ENCODE data around the gene SMURF1.
"Not testable (repeated sequence)": the region's sequence is repeated elsewhere in the genome, so short reads cannot be mapped to it uniquely, and the experiment has no call there.

The SMURF1 gene

DNA sequence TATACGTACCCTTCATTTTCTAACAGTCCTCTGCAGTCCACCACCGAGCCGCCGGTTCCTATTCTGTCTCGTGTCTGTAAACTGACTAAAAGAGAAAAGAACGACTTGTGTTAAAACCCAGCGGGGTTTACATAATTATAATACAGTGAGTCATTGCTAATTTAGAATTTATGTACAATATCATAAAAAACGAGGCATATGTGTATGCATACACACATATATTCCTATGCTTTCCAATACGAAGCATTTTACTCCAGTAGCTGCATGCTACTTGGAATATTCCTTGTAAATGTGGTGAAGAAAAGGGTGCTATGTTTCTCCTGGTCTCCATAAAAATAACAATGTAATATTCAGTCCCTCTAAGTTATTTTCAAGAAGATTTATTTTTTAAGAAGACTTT is 89.1 kb downstream of the SMURF1 start:
- DNase-seq (ENCODE audit: low read depth in 2 of 2): no peak

DNA sequence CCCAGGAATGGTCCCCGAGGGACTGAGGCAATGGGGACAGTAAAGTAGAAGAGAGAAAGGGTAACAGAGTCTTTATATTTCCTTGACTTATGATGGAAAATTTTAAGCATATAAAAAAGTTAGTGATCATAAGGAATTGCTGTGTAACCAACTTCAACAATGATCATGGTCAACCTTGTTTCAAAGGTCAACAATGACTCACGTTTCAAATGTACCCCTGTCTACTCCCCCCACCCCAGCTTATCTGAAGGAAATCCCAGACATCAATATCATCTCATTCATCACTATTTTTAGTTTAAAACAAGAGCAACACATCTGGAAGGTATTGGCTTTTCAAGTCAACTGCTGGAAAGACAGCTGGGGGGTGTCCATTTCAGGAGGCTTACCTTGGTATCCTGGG is 92.9 kb downstream of the SMURF1 start:
- no peak for DNase-seq (ENCODE audit: low read depth in 2 of 2)

DNA sequence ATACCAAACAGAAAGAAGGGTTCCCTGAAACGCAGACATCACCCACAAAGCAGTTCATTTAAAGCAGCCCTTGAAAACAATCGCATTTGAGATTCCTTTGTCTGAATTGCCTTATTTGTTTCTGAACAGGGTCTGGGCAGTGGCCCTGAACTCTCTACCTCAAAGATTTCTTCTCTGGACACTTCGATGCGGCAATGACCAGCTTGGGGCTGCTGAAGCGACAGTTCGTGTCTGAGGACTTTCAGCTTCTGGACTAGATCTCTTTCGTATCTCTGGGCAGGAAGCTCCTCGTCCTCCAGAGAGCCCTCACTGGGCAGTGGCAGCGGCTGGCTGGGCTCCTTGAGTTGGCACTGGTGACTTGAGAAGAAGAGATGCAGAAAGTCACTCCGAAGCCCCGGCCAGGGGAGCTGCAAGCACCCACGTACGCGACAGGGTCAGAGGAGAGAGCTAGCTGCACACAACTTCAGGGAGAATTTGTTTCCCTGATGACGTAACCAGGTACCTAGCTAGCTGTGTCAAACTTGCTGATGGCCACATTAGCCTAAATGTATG is 96.3 kb downstream of the SMURF1 start:
- no peak for DNase-seq (ENCODE audit: low read depth in 2 of 2)

DNA sequence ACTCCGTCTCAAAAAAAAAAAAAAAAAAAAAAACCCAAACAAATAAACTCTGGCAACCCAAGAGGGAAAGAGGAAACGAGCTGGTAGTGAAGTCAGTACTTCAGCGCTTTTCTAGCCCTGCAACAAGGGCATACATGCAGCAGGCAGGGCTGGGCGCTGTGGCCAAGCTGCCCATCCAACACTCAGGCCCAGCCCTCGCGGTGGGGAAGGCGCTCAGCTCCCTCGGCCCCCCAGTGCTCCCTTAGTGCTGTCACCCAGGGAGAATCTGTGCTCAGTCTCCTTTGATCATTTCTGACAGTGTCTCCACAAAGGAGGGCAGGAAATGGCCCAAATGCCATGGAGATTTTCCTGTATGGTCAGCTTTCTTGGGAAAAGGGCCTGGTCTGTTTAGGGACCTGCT is 97.2 kb downstream of the SMURF1 start:
- DNase-seq (ENCODE audit: low read depth in 2 of 2): no peak

DNA sequence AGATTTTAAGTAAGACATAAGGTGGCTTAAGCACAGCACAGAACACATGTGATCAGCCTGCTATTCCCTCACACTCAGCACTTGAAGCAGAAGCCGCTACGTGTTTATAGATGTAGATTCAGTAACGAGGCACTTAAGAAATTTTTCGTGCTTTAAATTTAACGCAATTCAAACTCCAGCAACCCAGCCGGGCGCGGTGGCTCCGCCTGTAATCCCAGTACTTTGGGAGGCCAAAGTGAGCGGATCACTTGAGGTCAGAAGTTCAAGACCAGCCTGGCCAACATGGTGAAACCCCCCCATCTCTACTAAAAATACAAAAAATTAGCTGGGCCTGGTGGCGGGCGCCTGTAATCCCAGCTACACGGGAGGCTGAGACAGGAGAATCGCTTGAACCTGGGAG is 97.6 kb downstream of the SMURF1 start:
- DNase-seq (ENCODE audit: low read depth in 2 of 2): not testable (repeated sequence)

DNA sequence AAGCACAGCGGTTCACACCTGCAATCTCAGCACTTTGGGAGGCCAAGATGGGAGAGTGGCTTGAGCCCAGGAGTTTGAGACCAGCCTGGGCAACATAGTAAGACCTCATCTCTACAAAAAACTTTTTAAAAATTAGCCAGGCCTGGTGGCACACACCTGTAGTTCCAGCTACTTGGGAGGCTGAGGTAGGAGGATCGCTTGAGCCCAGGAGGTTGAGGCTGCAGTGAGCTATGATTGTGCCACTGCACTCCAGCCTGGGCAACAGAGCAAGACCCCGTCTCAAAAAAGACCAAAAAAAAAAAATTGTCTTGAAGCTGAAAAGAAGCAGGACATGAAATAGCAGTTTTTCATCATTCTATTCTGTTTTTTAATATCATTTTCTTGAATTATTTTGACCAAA is 99.0 kb downstream of the SMURF1 start:
- DNase-seq (ENCODE audit: low read depth in 2 of 2): not testable (repeated sequence)

DNA sequence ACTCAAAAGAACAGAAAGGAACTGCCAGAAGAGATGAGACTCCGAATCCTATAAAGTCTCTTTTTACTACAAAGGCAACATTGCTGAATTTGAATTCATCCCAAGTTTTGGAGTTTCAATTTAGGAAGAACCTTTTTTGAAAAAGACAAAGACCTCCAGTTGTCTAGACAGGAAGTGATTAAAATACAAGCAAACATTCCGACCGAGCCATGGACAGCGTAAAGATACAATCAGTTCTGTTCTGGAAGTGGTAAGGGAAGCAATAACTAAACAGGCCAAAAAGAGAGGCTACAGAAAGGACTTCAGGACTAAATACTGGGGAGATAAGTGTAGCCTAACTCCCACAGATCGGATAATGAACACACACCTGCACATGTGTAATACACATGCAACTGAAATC is 101.0 kb downstream of the SMURF1 start:
- no peak for DNase-seq (ENCODE audit: low read depth in 2 of 2)

DNA sequence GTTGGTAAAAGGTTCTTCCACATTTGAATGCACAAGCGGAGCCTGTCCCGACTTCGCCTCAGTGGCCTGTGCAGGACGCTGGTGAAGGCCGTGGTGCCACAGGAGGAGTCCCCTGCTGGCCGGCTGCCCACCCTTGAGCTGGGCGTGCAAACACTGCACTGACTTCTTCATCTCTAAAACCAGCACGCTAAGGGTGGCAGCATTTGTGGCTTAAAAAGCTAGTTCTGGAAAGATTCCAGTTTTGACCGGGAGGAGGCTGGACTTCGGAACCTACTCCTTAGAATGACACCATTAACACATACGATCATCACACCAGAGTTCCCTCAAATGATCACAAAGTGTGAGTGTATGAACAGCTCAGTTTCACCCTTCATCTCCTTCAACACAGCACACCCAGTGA is 102.4 kb downstream of the SMURF1 start:
- no peak for DNase-seq (ENCODE audit: low read depth in 2 of 2)

DNA sequence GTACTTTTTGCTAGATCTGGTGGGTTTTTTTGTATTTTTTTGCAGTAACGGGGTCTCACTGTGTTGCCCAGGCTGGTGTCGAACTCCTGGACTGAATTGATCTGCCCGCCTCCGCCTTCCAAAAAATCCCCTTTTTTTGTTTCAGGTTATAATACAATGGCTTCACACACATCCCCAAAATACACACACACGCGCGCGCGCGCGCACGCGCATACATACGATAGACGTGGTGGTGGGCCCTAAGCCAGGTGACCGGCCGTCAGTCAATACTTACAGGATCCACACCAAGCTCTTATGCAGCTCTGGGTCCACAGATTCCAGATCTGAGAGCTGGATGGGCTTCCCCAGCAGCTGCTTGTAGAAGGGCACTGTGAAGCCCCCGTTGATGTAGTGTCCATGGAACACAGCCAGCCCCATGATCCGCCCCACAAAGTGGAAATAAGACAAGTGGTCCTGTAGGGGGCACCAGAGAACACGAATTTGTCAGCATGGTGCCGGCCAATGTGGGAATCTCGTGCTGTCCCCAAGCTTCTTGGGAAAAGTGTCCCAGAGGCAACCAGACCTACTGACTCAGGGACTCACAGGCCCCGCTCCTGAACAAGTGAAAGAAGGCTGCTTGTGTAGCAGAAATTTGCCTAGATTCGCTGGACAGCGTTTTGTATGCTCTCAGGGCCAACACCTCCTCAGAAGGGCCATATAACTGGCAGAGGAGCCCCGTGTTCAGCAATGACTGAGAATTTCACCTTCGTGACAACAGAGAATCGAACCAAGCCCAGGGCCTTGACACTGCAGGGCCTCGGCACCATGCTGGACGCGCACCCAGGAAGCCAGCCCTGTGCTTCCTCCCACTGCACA is 103.6 kb downstream of the SMURF1 start:
- DNase-seq (ENCODE audit: low read depth in 2 of 2): peak; percentile 36 to 55

DNA sequence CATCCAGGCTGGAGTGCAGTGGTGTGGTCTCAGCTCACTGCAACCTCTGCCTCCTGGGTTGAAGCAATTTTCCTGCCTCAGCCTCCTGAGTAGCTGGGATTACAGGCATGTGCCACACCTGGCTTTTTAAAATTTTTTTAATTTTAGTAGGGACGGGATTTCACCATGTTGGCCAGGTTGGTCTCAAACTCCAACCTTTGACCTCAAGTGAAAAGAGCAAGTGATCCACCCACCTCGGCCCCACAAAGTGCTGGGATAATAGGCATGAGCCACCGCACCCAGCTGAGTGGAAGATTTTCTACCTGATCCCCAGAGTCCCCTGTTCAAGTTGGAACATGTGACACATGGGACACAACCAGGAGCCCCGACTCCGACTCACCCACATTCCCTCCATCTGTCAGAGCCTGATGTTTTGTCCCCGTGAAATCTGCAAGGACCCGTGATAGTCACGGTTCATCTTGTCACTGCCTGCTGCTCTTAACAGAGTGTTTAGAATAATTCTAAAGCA is 104.5 kb downstream of the SMURF1 start:
- no peak for DNase-seq (ENCODE audit: low read depth in 2 of 2)

DNA sequence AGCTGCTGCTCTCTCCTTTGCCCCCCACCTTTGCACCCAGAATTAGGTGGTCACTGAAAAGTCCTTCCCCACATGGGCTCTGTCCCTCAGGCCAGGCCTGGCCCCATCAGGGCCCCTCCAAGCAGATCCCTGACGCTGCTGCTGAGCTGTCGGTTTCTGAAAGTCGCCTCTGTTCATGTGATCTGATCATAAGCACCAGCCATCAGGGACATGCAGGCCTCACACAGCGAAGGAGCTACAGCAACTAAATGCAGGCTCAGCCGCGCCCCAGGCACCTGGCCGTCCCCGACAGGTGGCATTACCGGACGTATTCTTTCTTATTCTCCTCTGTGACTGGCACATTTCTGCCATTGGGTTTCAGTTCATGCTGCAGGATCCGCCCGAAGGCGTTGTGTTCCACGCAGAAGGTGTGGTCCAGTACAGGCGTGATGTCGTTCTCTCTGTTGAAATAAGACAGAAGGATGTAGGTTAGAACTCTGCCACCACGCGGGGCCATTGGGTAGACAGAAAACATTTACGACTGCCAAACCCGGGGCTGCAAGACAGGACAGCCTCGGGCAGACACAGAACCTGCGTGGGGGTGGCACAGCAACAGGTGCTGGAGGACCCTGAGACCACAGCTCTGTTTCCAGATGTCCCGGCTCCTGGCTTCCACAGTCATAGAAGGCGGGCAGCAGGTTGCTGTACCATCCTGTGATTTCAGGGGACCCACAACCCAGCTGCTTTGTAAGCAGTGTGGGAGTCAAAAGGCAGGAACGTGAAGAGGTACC is 105.6 kb downstream of the SMURF1 start:
- no peak for DNase-seq (ENCODE audit: low read depth in 2 of 2)

DNA sequence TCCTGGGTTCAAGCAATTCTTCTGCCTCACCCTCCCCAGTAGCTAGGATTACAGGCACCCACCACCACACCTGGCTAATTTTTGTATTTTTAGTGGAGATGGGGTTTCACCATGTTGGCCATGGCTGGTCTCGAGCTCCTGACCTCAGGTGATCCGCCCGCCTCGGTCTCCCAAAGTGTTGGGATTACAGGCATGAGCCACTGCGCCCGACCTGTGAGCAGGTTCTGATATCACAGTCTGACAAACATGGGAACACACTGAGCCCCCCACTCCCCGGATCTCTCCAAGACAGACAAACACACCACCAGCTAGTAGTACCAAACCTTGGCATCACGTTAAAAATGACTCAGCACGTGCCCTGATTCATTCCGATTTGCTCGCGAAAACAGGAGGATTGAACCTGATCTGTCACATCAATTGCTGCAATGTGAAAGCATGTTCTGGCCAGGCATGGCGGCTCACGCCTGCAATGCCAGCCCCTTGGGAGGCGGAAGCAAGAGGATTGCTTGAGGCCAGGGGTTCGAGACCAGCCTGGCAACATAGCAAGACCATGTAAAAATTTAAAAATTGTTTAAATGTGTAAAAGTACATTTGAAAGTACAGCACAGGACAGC is 106.5 kb downstream of the SMURF1 start:
- DNase-seq (ENCODE audit: low read depth in 2 of 2): no peak

DNA sequence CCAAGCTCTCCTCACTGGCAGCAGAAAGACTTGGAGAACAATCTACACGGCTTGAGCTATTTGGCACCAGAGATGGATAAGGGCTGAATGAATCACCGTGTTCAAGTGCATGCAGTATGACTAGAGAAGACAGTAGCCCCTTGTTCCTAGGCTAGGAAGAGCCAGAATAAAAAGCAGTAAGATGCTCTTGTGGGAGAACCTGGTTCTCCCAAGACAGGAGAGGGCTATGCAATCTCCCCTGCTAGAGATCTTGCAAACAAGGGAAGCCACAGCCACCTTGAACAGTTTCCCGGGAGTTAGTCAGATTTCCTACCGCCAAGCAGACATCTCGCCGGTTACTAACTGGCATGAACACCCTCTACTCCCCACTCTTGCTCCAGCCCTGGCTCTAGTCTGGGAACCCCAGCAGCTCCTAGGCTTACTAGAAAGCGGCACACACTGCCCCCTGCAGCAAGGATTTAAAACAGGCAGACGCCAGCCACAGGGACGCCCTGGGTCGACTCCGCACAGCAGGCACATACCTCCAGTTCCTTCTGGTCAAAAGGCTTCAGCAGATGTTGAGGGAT is 107.3 kb downstream of the SMURF1 start:
- no peak for DNase-seq (ENCODE audit: low read depth in 2 of 2)

DNA sequence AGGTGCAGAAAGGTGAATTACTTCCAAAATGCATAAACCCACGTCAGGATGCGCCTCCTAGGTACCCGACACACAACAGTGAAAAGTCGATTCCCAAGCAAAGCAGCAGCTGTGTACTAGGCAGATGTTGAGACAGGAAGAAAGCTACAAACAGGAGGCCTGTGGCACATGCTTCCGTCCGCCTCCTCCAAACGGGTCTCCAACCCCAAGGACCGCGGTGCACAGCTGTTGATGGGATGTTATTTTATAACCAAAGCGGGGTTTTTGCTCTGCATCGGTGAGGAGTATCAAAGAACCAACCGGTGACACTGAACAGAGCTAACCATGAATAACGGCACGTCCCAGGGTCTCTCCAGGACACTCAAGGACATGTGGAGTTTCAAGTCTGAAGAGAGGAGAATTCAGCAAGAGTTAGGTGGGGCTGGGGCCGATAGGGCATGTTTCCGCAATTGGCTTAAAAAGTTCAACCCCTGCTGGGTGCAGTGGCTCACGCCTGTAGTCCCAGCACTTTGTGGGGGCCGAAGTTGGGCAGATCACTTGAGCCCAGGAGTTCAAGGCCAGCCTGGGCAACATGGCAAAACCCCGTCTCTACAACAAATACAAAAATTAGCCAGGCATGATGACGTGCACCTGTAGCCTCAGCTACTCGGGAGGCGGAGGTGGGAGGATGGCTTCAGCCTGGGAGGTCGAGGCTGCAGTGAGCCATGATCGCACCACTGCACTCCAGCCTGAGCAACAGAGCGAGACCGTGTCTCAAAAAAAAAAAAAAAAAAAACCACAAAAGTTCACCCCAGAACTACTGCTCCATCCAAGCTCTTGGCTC is 108.0 kb downstream of the SMURF1 start:
- DNase-seq (ENCODE audit: low read depth in 2 of 2): no peak

DNA sequence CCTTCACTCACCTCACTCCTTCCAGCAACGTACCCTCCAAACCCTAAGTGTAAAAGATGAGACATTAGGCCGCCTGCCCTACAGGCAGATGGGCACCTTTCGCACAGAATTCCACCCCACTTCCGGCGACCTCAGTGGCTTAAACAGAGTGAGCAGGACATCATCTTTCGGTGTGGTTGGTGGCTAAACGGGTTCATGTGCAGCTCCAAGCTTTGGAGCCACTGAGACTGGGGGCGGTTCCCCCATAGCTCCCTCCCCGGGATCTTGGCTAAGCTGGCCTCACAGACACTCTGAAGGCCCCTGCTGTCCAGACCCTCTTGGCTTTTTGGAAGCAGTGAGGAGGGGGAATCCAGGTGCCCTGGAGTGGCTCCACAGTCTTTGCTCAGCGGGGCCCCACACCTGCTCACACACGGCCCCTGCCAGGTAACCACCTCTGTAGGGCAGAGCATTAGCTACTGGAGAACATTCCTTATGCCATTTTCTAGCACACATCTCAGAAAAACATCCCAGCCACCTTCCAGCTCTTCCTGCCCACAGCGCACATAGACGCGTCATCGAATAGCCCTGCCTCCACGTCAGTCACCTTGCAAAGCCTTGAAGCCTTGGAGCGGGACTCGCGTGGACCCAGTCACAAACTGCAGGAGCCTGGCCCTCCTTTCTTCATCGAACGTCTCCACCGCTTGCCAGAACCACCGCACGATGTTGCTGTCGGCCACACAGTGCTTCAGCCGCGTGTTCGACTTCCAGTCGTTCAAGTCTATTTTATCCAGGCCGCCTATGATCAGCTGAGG is 108.8 kb downstream of the SMURF1 start:
- no peak for DNase-seq (ENCODE audit: low read depth in 2 of 2)

DNA sequence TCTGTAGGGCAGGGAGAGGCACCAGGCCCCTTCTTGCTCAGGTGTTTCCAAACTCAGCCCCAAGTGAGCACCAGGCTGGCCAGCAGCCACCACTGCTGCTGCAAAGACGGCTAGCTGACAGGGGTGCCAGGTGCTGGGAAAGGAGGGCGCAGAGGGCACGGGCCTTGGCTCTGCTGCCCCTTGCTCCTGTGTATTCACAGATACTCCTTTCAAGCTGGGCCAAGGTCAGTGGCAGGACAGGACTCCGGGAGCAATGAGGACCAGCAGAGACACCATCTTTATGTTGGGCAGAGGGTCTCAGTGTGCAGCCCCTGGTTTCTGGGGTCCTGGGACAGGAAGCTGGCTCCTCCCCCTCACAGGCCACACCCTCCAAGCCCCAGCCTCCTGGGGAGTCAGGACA is 110.1 kb downstream of the SMURF1 start:
- no peak for DNase-seq (ENCODE audit: low read depth in 2 of 2)

DNA sequence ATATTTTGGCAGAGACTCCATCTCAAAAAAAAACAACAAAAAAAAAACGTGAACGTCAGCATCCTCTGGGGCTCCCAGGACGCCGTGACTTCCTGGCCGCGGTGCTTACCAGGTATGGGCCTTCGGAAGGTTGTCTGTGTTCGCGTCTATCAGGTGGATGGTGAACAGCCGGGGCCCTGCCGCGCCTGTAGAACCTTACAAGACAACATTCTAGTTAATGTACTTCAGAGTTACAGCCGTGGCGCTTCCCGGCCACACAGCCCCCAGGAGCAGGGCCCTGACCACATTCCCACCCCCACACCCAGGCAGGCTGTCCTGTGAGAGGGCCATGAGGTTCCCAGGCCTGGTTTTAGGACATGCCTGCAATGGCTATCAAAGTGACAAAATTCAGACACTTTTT is 111.0 kb downstream of the SMURF1 start:
- no peak for DNase-seq (ENCODE audit: low read depth in 2 of 2)

DNA sequence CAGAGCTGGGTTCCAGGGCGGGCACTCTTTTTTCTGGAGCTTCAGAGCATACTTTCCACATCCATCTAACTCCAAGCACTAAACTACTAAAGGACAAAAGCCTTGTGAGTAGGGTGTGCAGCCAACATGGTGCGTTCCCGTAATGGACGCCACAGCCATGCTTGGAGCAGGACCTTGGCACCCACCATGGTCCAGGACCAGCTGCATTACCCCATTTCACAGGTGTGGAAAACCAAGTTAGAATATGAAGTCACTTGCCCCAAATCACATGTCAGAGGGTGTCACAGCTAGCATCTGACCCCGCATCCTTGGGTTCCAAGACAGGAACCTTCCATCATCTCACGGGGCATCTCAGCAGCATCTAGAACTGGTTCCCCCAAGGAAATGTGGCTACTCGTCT is 112.4 kb downstream of the SMURF1 start:
- no peak for DNase-seq (ENCODE audit: low read depth in 2 of 2)

DNA sequence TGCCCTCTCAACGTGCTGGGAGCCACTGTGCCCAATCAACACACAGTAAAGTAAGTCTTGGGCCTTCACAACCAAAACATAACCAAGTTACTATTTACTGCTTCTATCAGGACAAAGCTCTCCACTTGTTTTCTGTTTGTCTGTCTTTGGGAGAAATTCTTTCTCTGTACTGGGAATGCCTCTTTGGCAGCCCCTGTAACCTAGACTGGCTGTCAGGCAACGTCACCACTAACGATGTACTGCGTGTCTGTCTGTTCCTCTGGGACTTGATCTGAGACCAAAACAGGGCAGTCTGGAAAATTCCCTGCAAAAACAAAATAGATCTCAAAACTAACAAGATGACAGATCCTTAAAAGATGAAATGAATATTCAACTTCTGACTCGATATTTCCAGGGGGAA is 113.0 kb downstream of the SMURF1 start:
- no peak for DNase-seq (ENCODE audit: low read depth in 2 of 2)

DNA sequence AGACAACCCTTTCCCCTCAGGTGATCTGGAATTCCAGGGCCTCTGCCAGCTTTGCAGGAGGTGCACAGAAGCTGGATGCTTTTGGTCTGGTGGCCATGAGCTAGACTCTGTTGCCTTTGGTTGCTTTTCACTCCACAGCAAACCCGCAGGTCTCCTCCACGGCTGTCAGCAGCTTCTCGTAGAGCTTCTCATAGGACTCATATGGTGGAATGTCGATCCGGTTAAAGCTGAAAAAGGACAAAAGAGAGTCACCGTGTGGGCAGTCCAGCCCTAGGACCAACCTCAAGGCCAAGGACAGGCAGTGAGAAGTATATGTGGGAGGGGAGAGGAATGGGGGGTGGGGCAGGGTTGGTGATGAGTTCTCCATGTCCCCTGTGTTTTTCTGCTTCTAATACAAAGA is 113.5 kb downstream of the SMURF1 start:
- no peak for DNase-seq (ENCODE audit: low read depth in 2 of 2)
